GM10266 (cell line): ENCODE measurements around the gene CDKN2B-AS1.
"Not testable (repeated sequence)": the region's sequence is repeated elsewhere in the genome, so short reads cannot be mapped to it uniquely, and the experiment has no call there.

Experiments used
- DNase-seq: peaks from one replicate; pipeline ENCODE4 v3.0.0; 2012; ENCODE audit errors: extremely low spot score
- CTCF ChIP-seq: IDR thresholded peaks from 2 replicates; pipeline ENCODE4 v1.5.1; 2012; ENCODE audit warnings: mild to moderate bottlenecking, low read depth; ENCODE audit not compliant: control insufficient read depth, insufficient read depth; ENCODE audit errors: missing control alignments

The CDKN2B-AS1 gene

GRCh38 chr9:22055090-22055489 lies 60.5 kb downstream of the CDKN2B-AS1 start:
- DNase-seq, result no peak
- TF ChIP-seq CTCF, result no peak

GRCh38 chr9:22056402-22056801 lies 61.8 kb downstream of the CDKN2B-AS1 start:
- no peak for DNase-seq
- no peak for TF ChIP-seq CTCF

- not testable (repeated sequence) for DNase-seq
Measured at GRCh38 chr9:22057972-22058371, 63.4 kb downstream of the CDKN2B-AS1 start.

GRCh38 chr9:22060831-22061383 lies 66.3 kb downstream of the CDKN2B-AS1 start:
- DNase-seq, result no peak
- TF ChIP-seq CTCF, result no peak

- DNase-seq, result no peak
- no peak for TF ChIP-seq CTCF
Measured at GRCh38 chr9:22064957-22065356, 70.4 kb downstream of the CDKN2B-AS1 start.

- TF ChIP-seq CTCF, result no peak
- DNase-seq, result no peak
Measured at GRCh38 chr9:22065431-22066200, 71.0 kb downstream of the CDKN2B-AS1 start.

- no peak for TF ChIP-seq CTCF
- DNase-seq, result no peak
Measured at GRCh38 chr9:22067196-22067595, 72.6 kb downstream of the CDKN2B-AS1 start.
